HepG2 (cell line): Measurements from ENCODE around the gene SYNPO. TPM values are rescaled to one million over a fixed set of nuclear protein-coding genes. Genes with fewer than 3 reads are reported as not detected.

Experiments used
- ATAC-seq: fragments of 200-7000 bp; cut with Tn5 transposase; 3 replicates; pipeline ENCODE4 v1.9.1; 2020; ENCODE audit warnings: mild to moderate bottlenecking, moderate library complexity
- BruUV-seq: library from RNA; stranded (reverse); fragments of 400-500 nt; replicated peaks from 2 replicates; lab custom pipeline; 2021; lab: Mats Ljungman, UMichigan
- CTCF ChIA-PET: fragments of 300-600 bp; formaldehyde crosslinking; extraction: SDS; loops from one replicate; lab custom pipeline; 2021; ENCODE audit warnings: low total read pairs, inconsistent platforms, low intra/inter-chr PET ratio; lab: Yijun Ruan, JAX
- POLR2A ChIA-PET: fragments of 350-600 bp; sonication (Branson Sonifier 250); formaldehyde crosslinking; loops from one replicate; lab custom pipeline; 2020; ENCODE audit warnings: antibody characterized with exemption, inconsistent platforms; lab: Yijun Ruan, JAX
- DNase-seq: peaks from one replicate; pipeline ENCODE4 v3.0.0-alpha.2; 2015; ENCODE audit warnings: low spot score
- FAIRE-seq: peaks from 3 replicates; lab custom pipeline; 2011; peaks lifted over from hg19 to GRCh38; lab: Jason Lieb, UNC
- H2AFZ ChIP-seq: one replicate; pipeline ENCODE4 v1.6.1; 2011; ENCODE audit warnings: low read length, inconsistent platforms
- H3K27ac ChIP-seq: fragments of 300-600 bp; 3 replicates; pipeline ENCODE4 v1.8.0; 2011; ENCODE audit warnings: mixed run types, mild to moderate bottlenecking, mixed read lengths, low read length, inconsistent platforms; ENCODE audit not compliant: insufficient read depth; ENCODE audit errors: extremely low read length
- H3K27me3 ChIP-seq, 2 experiments: fragments of 200-600 bp in 1 of 2; 2 replicates in 1 of 2; 3 replicates in 1 of 2; pipeline versions ENCODE4 v1.6.0 to v1.8.0; 2011; ENCODE audit warnings: low read length in 2 of 2, mild to moderate bottlenecking in 2 of 2, moderate library complexity in 2 of 2, inconsistent platforms in 1 of 2; ENCODE audit not compliant: insufficient read depth in 2 of 2, control insufficient read depth in 1 of 2
- H3K36me3 ChIP-seq, 2 experiments: fragments of 200-600 bp in 1 of 2; replicated peaks in 1 of 2; 2 replicates in 1 of 2; 3 replicates in 1 of 2; pipeline versions ENCODE4 v1.5.1 to v1.8.0; 2011; ENCODE audit warnings: low read length in 2 of 2, inconsistent platforms in 1 of 2; ENCODE audit not compliant: insufficient read depth in 2 of 2, control insufficient read depth in 1 of 2
- H3K4me1 ChIP-seq: 2 replicates; pipeline ENCODE4 v1.5.1; 2012; ENCODE audit warnings: low read length, inconsistent platforms; ENCODE audit not compliant: insufficient read depth
- H3K4me2 ChIP-seq: 2 replicates; pipeline ENCODE4 v1.6.0; 2011; ENCODE audit warnings: low read depth, low read length, inconsistent platforms
- H3K4me3 ChIP-seq, 3 experiments: fragments of 200-600 bp in 1 of 3; sonication (generic), shearing (Covaris generic) in 1 of 3; replicated peaks in 1 of 3; 2 replicates each; pipeline ENCODE4 v1.5.1; 2011 to 2016; ENCODE audit warnings: low read length in 3 of 3, inconsistent platforms in 2 of 3, low read depth in 2 of 3, mild to moderate bottlenecking in 2 of 3, control low read depth in 1 of 3, mixed read lengths in 1 of 3; ENCODE audit not compliant: insufficient read depth in 1 of 3
- H3K79me2 ChIP-seq: one replicate; pipeline ENCODE4 v1.6.1; 2011; ENCODE audit warnings: low read length, inconsistent platforms; ENCODE audit not compliant: insufficient read depth
- H3K9ac ChIP-seq: 2 replicates; pipeline ENCODE4 v1.6.0; 2011; ENCODE audit warnings: mild to moderate bottlenecking, low read depth, low read length, inconsistent platforms; ENCODE audit not compliant: insufficient read depth
- H3K9me3 ChIP-seq: 2 replicates; pipeline ENCODE4 v1.5.1; 2012; ENCODE audit warnings: mild to moderate bottlenecking, low read length
- H4K20me1 ChIP-seq: 2 replicates; pipeline ENCODE4 v1.6.0; 2011; ENCODE audit warnings: inconsistent platforms, mild to moderate bottlenecking, low read length, moderate library complexity; ENCODE audit not compliant: insufficient read depth
- CCAR2 ChIP-seq: fragments of 200-400 bp; formaldehyde crosslinking; optimal IDR thresholded peaks from 2 replicates; pipeline ENCODE3; 2018; ENCODE audit warnings: low read depth, mild to moderate bottlenecking, low read length, moderate library complexity
- CENPX ChIP-seq: sonication (generic); formaldehyde crosslinking; IDR thresholded peaks from 2 replicates; pipeline ENCODE4 v1.9.0; 2021; ENCODE audit warnings: mild to moderate bottlenecking, missing genetic modification reagents, moderate library complexity
- DMAP1 ChIP-seq: IDR thresholded peaks from 2 replicates; pipeline ENCODE4 v1.6.1; 2016
- FOXP1 ChIP-seq, 2 experiments: fragments of 450-650 bp in 1 of 2; IDR thresholded peaks; 2 replicates each; pipeline ENCODE4 v1.6.1; 2017 to 2018; ENCODE audit warnings: antibody characterized with exemption in 1 of 2
- JARID2 ChIP-seq: sonication (generic); formaldehyde crosslinking; IDR thresholded peaks from 2 replicates; pipeline ENCODE4 v1.8.1; 2023; ENCODE audit warnings: missing genetic modification reagents, inconsistent platforms; ENCODE audit not compliant: insufficient replicate concordance
- NAIF1 ChIP-seq: sonication (generic); formaldehyde crosslinking; IDR thresholded peaks from 2 replicates; pipeline ENCODE4 v1.5.0; 2020; ENCODE audit warnings: mild to moderate bottlenecking, missing genetic modification reagents, borderline replicate concordance
- RBAK ChIP-seq: sonication (generic); formaldehyde crosslinking; IDR thresholded peaks from 2 replicates; pipeline ENCODE4 v1.5.1; 2020; ENCODE audit warnings: mild to moderate bottlenecking, missing genetic modification reagents
- SNAPC4 ChIP-seq: sonication (generic); formaldehyde crosslinking; IDR thresholded peaks from 2 replicates; pipeline ENCODE4 v1.4.0; 2020; ENCODE audit warnings: mild to moderate bottlenecking, missing genetic modification reagents
- ZNF12 ChIP-seq: sonication (generic); formaldehyde crosslinking; IDR thresholded peaks from 2 replicates; pipeline ENCODE4 v1.5.0; 2020; ENCODE audit warnings: missing genetic modification reagents
- ZNF337 ChIP-seq: sonication (generic); formaldehyde crosslinking; IDR thresholded peaks from 2 replicates; pipeline ENCODE4 v1.5.1; 2020; ENCODE audit warnings: missing genetic modification reagents, low read depth, mild to moderate bottlenecking, borderline replicate concordance
- ZNF446 ChIP-seq: sonication (generic); formaldehyde crosslinking; IDR thresholded peaks from 2 replicates; pipeline ENCODE4 v1.5.0; 2020; ENCODE audit warnings: mild to moderate bottlenecking, missing genetic modification reagents
- ZNF547 ChIP-seq: sonication (generic); formaldehyde crosslinking; IDR thresholded peaks from 2 replicates; pipeline ENCODE4 v1.5.1; 2020; ENCODE audit warnings: mild to moderate bottlenecking, missing genetic modification reagents
- ZNF773 ChIP-seq: sonication (generic); formaldehyde crosslinking; IDR thresholded peaks from 2 replicates; pipeline ENCODE4 v1.4.0; 2020; ENCODE audit warnings: missing genetic modification reagents, borderline replicate concordance
- ZNF782 ChIP-seq: sonication (generic); formaldehyde crosslinking; IDR thresholded peaks from 2 replicates; pipeline ENCODE4 v1.4.0; 2020; ENCODE audit warnings: missing genetic modification reagents, mild to moderate bottlenecking, borderline replicate concordance
- WGBS: methylation state at CpG from one replicate; pipeline ENCODE4 v1.1.6; 2017; ENCODE audit warnings: low lambda C conversion rate; 5-methylcytosine and 5-hydroxymethylcytosine counted together
- in situ Hi-C: cut with HindIII; loops from 2 replicates; pipeline ENCODE4 v1.10.0; 2017; ENCODE audit warnings: low pct_unique_long_range_greater_than_20kb; ENCODE audit not compliant: extremely low pct_ligation_motif_present
- intact Hi-C: fragments of 100-400 bp; cut with micrococcal nuclease; formaldehyde crosslinking; loops from one replicate; pipeline ENCODE4 v1.10.0; 2022; ENCODE audit not compliant: unreplicated experiment
- polyA plus RNA-seq, 8 experiments: library from polyadenylated mRNA; depleted of rRNA in 3 of 8; stranded (reverse) in 7 of 8; unstranded in 1 of 8; fragments of >200 nt; fragmentation: Illumina TruSeq in 4 of 8; extraction: Trizol in 4 of 8; gene quantifications; 2 replicates each; pipeline versions ENCODE4 v1.2.1 to v1.2.3, GENCODE V29; 2011 to 2016; ENCODE audit warnings: low read depth in 4 of 8, missing spikeins in 1 of 8, mixed read lengths in 1 of 8; ENCODE audit not compliant: insufficient read depth in 1 of 8
- total RNA-seq, 5 experiments: library from RNA; depleted of rRNA; stranded (reverse); fragments of >200 nt; fragmentation: Illumina TruSeq; extraction: Trizol; gene quantifications; 2 replicates each; pipeline ENCODE4 v1.2.3, GENCODE V29; 2016; ENCODE audit warnings: low read depth in 1 of 5
- TF ChIP-seq, protein P1 (sequence below): sonication (generic); formaldehyde crosslinking; IDR thresholded peaks from 2 replicates; pipeline ENCODE4 v1.9.0; 2022; ENCODE audit warnings: missing genetic modification reagents, mild to moderate bottlenecking, borderline replicate concordance
- TF ChIP-seq, protein P2 (sequence below): sonication (generic); formaldehyde crosslinking; IDR thresholded peaks from 2 replicates; pipeline ENCODE4 v1.9.0; 2021; ENCODE audit warnings: missing genetic modification reagents, borderline replicate concordance

The SYNPO gene
- total and polyA plus RNA-seq, 2 of the 13 experiments (the other 11 are each of a cell fraction or from before 2014, with no cell fraction given) = 0.09 to 0.30 TPM

GRCh38 chr5:150604010-150604409 is 36.5 kb upstream of the SYNPO start:
- no peaks in the 10 kb centered on the region for H3K36me3 ChIP-seq
- FAIRE-seq (no peak), ATAC-seq (no peak), DNase-seq (no peak)
- TF ChIP-seq ZNF337 (no peak), ZNF773 (CRISPR knock-in tag) (no peak), JARID2 (no peak), SNAPC4 (CRISPR knock-in tag) (no peak), CENPX (no peak), ZNF782 (CRISPR knock-in tag) (no peak), CCAR2 (no peak), FOXP1 (IDR thresholded peaks at IDR 0.05) (no peak), FOXP1 (CRISPR knock-in tag; IDR thresholded peaks at IDR 0.05) (no peak), RBAK (CRISPR knock-in tag) (no peak), NAIF1 (CRISPR knock-in tag) (no peak), DMAP1 (no peak), ZNF12 (CRISPR knock-in tag) (no peak), ZNF446 (no peak), ZNF547 (no peak)
- TF ChIP-seq, protein P1, sequence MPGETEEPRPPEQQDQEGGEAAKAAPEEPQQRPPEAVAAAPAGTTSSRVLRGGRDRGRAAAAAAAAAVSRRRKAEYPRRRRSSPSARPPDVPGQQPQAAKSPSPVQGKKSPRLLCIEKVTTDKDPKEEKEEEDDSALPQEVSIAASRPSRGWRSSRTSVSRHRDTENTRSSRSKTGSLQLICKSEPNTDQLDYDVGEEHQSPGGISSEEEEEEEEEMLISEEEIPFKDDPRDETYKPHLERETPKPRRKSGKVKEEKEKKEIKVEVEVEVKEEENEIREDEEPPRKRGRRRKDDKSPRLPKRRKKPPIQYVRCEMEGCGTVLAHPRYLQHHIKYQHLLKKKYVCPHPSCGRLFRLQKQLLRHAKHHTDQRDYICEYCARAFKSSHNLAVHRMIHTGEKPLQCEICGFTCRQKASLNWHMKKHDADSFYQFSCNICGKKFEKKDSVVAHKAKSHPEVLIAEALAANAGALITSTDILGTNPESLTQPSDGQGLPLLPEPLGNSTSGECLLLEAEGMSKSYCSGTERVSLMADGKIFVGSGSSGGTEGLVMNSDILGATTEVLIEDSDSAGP (CRISPR knock-in tag) = no peak
- TF ChIP-seq, protein P2, sequence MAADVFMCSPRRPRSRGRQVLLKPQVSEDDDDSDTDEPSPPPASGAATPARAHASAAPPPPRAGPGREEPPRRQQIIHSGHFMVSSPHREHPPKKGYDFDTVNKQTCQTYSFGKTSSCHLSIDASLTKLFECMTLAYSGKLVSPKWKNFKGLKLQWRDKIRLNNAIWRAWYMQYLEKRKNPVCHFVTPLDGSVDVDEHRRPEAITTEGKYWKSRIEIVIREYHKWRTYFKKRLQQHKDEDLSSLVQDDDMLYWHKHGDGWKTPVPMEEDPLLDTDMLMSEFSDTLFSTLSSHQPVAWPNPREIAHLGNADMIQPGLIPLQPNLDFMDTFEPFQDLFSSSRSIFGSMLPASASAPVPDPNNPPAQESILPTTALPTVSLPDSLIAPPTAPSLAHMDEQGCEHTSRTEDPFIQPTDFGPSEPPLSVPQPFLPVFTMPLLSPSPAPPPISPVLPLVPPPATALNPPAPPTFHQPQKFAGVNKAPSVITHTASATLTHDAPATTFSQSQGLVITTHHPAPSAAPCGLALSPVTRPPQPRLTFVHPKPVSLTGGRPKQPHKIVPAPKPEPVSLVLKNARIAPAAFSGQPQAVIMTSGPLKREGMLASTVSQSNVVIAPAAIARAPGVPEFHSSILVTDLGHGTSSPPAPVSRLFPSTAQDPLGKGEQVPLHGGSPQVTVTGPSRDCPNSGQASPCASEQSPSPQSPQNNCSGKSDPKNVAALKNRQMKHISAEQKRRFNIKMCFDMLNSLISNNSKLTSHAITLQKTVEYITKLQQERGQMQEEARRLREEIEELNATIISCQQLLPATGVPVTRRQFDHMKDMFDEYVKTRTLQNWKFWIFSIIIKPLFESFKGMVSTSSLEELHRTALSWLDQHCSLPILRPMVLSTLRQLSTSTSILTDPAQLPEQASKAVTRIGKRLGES (CRISPR knock-in tag) = no peak
- H2AFZ ChIP-seq = no peak overlapping the region
- no peak overlapping the region for H3K4me2 ChIP-seq
- H3K27me3 ChIP-seq = peaks cover 4 to 19% of the 10 kb centered on the region in 2 experiments; a peak in 3 of 5 replicates
- CTCF ChIA-PET = no interaction called here
- no peak overlapping the region for H3K27ac ChIP-seq
- no peaks in the 10 kb centered on the region for H3K79me2 ChIP-seq
- no TSS peak for BruUV-seq
- POLR2A ChIA-PET = no interaction called here
- no peak overlapping the region for H3K4me3 ChIP-seq
- in situ Hi-C loops = no loop called here
- intact Hi-C loops = no loop called here
- peaks cover 18% of the 10 kb centered on the region for H3K4me1 ChIP-seq
- H3K9ac ChIP-seq = no peak overlapping the region
- no peaks in the 10 kb centered on the region for H4K20me1 ChIP-seq
- WGBS = 47% methylated on average over 3 of the region's 4 CpGs
- H3K9me3 ChIP-seq = no peaks in the 10 kb centered on the region
